Kidney epithelial cell (primary cell): ENCODE measurements around the gene SLC25A30. TPM values are rescaled to one million over a fixed set of nuclear protein-coding genes. Genes with fewer than 3 reads are reported as not detected.
"Not testable (repeated sequence)": the region's sequence is repeated elsewhere in the genome, so short reads cannot be mapped to it uniquely, and the experiment has no call there.

Source experiments
- DNase-seq: peaks from one replicate; pipeline ENCODE4 v3.0.0-alpha.2; 2010; ENCODE audit warnings: low read depth
- H3K27me3 ChIP-seq: 2 replicates; pipeline ENCODE4 v1.6.0; 2011; ENCODE audit warnings: low read length; ENCODE audit not compliant: control insufficient read depth, insufficient read depth
- H3K36me3 ChIP-seq: 2 replicates; pipeline ENCODE4 v1.5.1; 2011; ENCODE audit warnings: low read length; ENCODE audit not compliant: control insufficient read depth, insufficient read depth
- H3K4me3 ChIP-seq: 2 replicates; pipeline ENCODE4 v1.5.1; 2011; ENCODE audit warnings: low read depth, mild to moderate bottlenecking, control low read depth, low read length
- total RNA-seq: library from RNA; depleted of rRNA; stranded (reverse); fragments of >200 nt; gene quantifications from 2 replicates; pipeline ENCODE4 v1.2.3, GENCODE V29; 2015
- TF ChIP-seq, protein P1 (sequence below): IDR thresholded peaks from 2 replicates; pipeline ENCODE4 v1.5.1; 2011; ENCODE audit warnings: mild to moderate bottlenecking, moderate library complexity, low read length, control low read depth, inconsistent platforms; ENCODE audit not compliant: insufficient read depth, poor library complexity, severe bottlenecking

Gene SLC25A30
- total RNA-seq, 1 donor from 2014 or later, result 9.7 TPM

DNA sequence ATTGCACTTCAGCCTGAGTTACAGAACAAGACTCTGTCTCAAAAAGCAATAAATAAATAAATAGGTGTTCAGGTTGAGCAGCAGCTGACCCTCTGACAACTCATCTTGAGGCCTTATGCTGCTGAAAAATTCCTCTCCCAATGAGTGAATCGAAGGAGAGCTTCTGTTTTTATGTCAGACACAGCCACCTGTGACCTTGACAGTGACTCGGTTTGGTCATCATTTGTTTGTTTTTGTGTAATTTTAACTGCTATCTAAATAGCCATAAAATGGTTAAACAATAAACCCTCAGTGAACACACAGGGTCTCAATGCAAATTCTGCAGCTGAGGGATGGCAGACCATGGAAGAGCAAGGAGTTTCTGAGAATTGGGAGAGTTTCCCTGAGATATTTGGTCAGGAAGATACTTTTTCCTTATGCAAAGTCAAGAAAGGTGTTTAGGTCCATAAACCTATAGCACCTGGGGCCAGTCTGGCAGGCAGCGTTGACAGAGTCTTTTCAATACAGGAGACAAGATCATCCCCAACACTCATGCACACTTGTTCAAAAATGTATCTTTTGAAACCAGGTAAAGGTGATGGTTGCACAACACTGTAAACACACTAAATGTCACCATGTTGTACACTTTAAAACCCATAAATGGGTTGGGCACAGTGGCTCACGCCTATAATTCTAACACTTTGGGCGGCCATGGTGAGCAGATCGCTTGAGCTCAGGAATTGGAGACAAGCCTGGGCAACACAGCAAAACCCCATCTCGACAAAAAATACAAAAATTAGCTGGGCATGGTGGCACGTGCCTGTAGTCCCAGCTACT lies 16.6 kb upstream of the SLC25A30 start:
- Histone ChIP-seq H3K36me3 (no peaks in the 10 kb centered on the region), H3K4me3 (no peak overlapping the region), H3K27me3 (no peaks in the 10 kb centered on the region)
- TF ChIP-seq, protein P1, sequence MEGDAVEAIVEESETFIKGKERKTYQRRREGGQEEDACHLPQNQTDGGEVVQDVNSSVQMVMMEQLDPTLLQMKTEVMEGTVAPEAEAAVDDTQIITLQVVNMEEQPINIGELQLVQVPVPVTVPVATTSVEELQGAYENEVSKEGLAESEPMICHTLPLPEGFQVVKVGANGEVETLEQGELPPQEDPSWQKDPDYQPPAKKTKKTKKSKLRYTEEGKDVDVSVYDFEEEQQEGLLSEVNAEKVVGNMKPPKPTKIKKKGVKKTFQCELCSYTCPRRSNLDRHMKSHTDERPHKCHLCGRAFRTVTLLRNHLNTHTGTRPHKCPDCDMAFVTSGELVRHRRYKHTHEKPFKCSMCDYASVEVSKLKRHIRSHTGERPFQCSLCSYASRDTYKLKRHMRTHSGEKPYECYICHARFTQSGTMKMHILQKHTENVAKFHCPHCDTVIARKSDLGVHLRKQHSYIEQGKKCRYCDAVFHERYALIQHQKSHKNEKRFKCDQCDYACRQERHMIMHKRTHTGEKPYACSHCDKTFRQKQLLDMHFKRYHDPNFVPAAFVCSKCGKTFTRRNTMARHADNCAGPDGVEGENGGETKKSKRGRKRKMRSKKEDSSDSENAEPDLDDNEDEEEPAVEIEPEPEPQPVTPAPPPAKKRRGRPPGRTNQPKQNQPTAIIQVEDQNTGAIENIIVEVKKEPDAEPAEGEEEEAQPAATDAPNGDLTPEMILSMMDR, result no peak
- no peak for DNase-seq

DNA sequence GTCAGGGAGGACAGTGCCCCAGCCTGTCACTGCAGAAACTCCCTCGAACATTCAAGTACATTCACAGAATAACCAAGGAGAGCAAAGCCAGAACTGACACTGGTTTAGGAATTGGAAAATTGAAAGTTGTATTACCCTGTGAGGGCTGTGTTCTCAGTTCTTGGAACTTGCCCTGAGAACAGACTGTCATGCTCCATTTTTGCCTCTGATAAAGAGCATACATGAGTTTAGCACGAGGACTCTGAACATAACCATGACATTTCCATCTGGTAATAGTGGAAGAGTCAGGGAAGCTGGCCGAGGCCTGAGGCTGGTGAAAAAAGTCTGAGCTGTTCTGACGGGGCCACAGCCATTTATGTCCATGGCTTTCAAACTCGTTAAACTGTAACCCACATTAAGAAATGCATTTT lies 15.2 kb upstream of the SLC25A30 start:
- Histone ChIP-seq H3K36me3 (no peaks in the 10 kb centered on the region), H3K27me3 (no peaks in the 10 kb centered on the region), H3K4me3 (no peak overlapping the region)
- TF ChIP-seq, protein P1, result no peak
- DNase-seq, result no peak

DNA sequence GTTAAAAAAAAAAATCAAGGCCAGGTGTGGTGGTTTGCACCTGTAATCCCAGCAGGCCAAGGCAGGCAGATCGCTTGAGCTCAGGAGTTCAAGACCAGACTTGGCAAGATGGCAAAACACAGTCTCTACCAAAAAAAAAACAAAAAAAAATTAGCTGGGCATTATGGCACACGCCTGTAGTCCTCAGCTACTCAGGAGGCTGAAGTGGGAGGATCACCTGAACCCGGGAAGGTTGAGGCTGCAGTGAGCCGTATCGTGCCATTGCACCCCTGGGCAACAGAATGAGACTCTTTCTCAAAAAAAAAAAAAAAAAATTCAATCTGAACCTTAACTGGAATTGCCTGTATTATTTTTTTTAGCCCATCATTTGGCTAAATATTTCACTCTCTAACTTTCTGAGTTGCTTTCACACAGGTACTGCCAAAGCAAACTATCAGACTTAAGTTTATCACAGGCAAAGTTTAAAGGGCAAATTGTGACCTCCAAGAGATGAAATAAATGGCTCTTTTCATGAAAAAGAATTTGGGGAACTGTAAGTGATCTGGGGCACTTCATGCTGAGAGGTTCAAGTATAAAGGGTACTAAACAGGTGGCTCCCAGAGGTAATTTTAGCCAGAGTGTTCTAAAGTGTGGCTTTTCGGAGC lies 14.7 kb upstream of the SLC25A30 start:
- H3K4me3 ChIP-seq, result no peak overlapping the region
- H3K27me3 ChIP-seq, result no peaks in the 10 kb centered on the region
- TF ChIP-seq, protein P1, result no peak
- DNase-seq, result no peak
- H3K36me3 ChIP-seq, result no peaks in the 10 kb centered on the region

DNA sequence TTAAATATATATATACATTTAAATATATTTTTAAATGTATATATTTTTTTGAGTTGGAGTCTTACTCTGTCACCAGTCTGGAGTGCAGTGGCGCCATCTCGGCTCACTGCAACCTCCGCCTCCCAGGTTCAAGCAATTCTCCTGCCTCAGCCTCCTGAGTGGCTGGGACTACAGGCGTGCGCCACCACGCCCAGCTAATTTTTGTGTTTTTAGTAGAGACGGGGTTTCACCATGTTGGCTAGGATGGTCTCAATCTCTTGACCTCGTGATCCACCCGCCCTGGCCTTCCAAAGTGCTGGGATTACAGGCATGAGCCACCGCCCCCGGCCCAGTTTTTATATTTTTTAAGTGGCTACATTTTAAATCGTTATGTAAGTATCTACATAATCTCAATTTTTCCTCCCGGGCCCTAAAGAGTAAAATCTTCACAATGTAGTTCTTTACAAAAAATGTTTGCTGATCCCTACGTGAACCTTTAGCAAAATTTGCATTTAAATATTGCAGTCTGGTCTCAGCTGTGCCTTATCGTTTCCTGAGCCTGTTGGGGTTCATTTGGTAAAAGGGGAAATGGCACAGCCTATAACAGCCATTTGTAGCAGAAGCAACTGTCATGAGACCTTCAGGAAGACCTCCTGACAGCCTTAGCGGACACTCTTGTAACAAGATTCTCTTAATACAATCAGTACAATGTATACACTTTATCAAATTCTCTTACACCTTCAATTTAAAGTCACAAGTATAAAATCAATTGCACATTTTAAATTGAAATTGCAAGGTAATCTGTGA lies 8.1 kb upstream of the SLC25A30 start:
- H3K36me3 ChIP-seq, DNase-seq, H3K4me3 ChIP-seq, H3K27me3 ChIP-seq: not testable (repeated sequence)

DNA sequence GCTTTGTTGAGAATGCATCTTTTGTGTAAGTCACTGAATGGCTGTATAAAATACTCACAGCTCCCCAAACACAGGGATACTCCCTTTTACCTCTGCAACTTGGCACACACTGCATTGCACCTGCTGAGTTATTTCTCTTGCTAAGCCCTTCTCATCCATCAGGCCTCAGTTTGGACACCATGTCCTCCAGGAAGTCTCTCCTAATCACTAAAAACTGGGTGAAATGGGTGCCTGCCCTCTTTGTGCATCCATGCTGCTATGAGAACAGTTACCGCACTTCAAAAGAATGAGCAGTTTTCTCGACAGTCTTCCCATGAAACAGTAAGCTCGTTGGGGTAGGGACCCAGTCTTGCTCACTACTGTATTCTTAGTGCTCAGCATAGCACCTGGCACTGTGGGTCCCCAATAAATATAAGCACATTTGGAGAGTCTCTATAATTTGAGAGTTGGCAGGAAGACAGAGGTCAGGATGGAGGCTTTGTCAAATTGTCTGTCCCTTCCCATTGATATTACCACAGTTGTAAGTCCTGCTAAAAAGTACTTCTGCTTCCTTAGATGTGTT lies 4.6 kb upstream of the SLC25A30 start:
- TF ChIP-seq, protein P1, result no peak
- Histone ChIP-seq H3K27me3 (no peaks in the 10 kb centered on the region), H3K4me3 (no peak overlapping the region), H3K36me3 (no peaks in the 10 kb centered on the region)
- no peak for DNase-seq

DNA sequence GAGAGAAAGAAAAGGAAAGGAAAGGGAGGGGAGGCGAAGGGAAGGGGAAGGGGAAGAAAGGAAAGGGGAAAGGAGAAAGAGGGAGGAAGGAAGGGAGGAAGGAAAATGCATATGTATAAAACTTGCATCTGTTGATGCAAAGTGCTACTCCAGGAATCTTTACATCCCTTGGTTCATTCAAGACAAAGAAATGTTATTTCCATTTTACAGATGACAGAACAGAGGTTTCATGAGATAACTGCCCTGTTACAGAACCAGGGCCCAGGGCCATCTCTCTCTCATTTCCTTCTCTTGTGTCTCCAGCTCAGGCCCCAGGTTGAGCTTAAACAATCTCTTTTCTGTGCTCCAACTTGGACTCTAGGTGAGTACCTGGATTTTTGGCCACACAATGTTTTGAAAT lies 1.8 kb upstream of the SLC25A30 start:
- TF ChIP-seq, protein P1, result no peak
- no peaks in the 10 kb centered on the region for H3K27me3 ChIP-seq
- no peak overlapping the region for H3K4me3 ChIP-seq
- no peak for DNase-seq
- H3K36me3 ChIP-seq, result no peaks in the 10 kb centered on the region

DNA sequence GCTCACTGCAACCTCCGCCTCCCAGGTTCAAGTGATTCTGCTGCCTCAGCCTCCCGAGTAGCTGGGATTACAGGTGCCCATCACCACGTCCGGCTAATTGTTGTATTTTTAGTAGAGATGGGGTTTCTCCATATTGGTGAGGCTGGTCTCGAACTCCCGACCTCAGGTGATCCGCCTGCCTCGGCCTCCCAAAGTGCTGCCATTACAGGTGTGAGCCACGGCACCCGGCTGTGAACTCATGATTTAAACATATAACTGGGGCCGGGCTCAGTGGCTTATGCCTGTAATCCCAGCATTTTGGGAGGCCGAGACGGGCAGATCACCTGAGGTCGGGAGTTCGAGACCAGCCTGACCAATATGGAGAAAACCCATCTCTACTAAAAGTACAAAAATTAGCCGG lies 1.2 kb upstream of the SLC25A30 start:
- not testable (repeated sequence) for H3K36me3 ChIP-seq, H3K4me3 ChIP-seq, DNase-seq, H3K27me3 ChIP-seq
